Lung (tissue), 12 donors: ENCODE results near the gene DNMBP. TPM values are rescaled to one million over a fixed set of nuclear protein-coding genes. Genes with fewer than 3 reads are reported as not detected.

Source experiments
- ATAC-seq: fragments of 200-7000 bp; cut with Tn5 transposase; one replicate; pipeline ENCODE4 v1.9.1; 2020; ENCODE audit warnings: moderate number of reproducible peaks; ENCODE audit not compliant: insufficient read depth, low FRiP score
- DNase-seq, 3 donors: peaks; one replicate each; pipeline ENCODE4 v3.0.0-alpha.2; 2013 to 2017
- H3K27ac ChIP-seq, 2 donors: one replicate each; pipeline ENCODE4 v1.5.1; 2013; ENCODE audit warnings: mild to moderate bottlenecking in 2 of 2, moderate library complexity in 2 of 2, control low read depth in 1 of 2, inconsistent platforms in 1 of 2, low read depth in 1 of 2, low read length in 1 of 2
- H3K27me3 ChIP-seq, 3 donors: one replicate each; pipeline ENCODE4 v1.5.1; 2013; ENCODE audit warnings: low read length in 2 of 3; ENCODE audit not compliant: control insufficient read depth in 3 of 3, insufficient read depth in 3 of 3
- H3K36me3 ChIP-seq, 4 donors: one replicate each; pipeline ENCODE4 v1.5.1; 2013; ENCODE audit warnings: low read length in 4 of 4, mild to moderate bottlenecking in 1 of 4, moderate library complexity in 1 of 4; ENCODE audit not compliant: control insufficient read depth in 4 of 4, insufficient read depth in 4 of 4
- H3K4me1 ChIP-seq, 5 donors: one replicate each; pipeline ENCODE4 v1.5.1; 2013; ENCODE audit warnings: low read length in 5 of 5, mild to moderate bottlenecking in 2 of 5, moderate library complexity in 1 of 5; ENCODE audit not compliant: control insufficient read depth in 5 of 5, insufficient read depth in 5 of 5
- H3K4me3 ChIP-seq: one replicate; pipeline ENCODE4 v1.5.1; 2013; ENCODE audit warnings: mild to moderate bottlenecking, control low read depth, moderate library complexity
- H3K9ac ChIP-seq, 2 donors: one replicate each; pipeline ENCODE4 v1.5.1; 2013; ENCODE audit warnings: low read length in 2 of 2, control low read depth in 1 of 2; ENCODE audit not compliant: insufficient read depth in 1 of 2
- H3K9me3 ChIP-seq, 4 donors: one replicate each; pipeline ENCODE4 v1.5.1; 2013; ENCODE audit warnings: low read length in 3 of 4, mild to moderate bottlenecking in 1 of 4, moderate library complexity in 1 of 4; ENCODE audit not compliant: control insufficient read depth in 4 of 4, insufficient read depth in 3 of 4
- WGBS, 2 donors: extraction: QIAGEN DNeasy Blood & Tissue Kit; methylation state at CpG; one replicate each; pipeline ENCODE4 v1.1.7; 2013; 5-methylcytosine and 5-hydroxymethylcytosine counted together
- polyA plus RNA-seq, 2 donors: library from polyadenylated mRNA; stranded (reverse); fragments of 200-250 nt; gene quantifications; one replicate each; pipeline ENCODE4 v1.2.1, GENCODE V29; 2013
- total RNA-seq, 2 donors: library from RNA; depleted of rRNA in 1 of 2; stranded (reverse); fragments of >200 nt in 1 of 2; gene quantifications; one replicate each; pipeline ENCODE4 v1.2.1, GENCODE V29; 2014 to 2021
- TF ChIP-seq, protein P1 (sequence below): IDR thresholded peaks from 2 replicates; pipeline ENCODE4 v1.5.1; 2012; ENCODE audit warnings: mild to moderate bottlenecking; ENCODE audit errors: control extremely low read depth, extremely low read depth
- donor health status: control.
- donor health status: control.
- donor health status: Bipolar disorder and iron deficiency.
- donor health status: healthy.
- donor health status: DM: yes; HTN: yes; CAD: no.

DNMBP gene
- total and polyA plus RNA-seq, 4 donors = 6.5 to 31.0 (median 12.5) TPM

DNA sequence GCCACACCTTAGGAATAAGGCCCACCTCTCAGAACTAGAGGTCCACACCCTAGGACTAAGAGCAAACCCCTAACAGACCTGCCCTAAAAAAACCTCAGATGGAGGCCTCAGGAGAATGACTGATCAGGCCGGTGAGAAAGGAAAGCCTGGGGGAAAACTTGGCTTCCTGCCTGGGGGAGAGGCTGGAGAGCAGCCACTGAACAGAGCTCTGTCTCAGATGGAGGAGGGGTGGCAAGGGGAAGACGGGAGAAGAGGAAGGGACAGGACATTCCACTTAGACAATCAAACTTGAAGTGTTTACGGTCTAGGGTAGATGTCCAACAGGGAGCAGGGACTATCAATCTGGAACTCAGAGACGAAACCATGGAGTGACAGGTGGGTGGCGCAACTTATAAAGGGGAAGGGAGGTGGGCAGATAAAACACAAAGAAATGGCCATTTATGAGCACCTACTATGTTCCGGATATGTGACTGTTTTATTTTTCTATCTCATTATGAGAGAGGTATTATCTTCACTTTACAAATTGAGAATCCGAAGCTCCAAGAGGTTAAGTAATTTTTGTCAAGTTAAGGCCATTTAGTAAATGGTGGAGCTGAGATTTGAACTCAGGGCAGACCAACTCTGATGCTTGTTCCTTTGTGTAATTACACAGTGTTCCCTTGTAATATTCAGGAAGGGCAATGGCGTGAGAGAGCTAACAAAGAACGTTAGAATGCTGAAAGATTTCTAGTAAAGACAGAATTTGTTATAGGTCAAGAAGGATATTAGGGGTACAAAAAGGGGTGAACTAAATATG lies 82.6 kb downstream of the DNMBP start:
- no peaks in the 10 kb centered on the region for H3K9me3 ChIP-seq
- DNase-seq = peak; percentile 58 to 81 (median 64)
- no peak for ATAC-seq
- TF ChIP-seq, protein P1, sequence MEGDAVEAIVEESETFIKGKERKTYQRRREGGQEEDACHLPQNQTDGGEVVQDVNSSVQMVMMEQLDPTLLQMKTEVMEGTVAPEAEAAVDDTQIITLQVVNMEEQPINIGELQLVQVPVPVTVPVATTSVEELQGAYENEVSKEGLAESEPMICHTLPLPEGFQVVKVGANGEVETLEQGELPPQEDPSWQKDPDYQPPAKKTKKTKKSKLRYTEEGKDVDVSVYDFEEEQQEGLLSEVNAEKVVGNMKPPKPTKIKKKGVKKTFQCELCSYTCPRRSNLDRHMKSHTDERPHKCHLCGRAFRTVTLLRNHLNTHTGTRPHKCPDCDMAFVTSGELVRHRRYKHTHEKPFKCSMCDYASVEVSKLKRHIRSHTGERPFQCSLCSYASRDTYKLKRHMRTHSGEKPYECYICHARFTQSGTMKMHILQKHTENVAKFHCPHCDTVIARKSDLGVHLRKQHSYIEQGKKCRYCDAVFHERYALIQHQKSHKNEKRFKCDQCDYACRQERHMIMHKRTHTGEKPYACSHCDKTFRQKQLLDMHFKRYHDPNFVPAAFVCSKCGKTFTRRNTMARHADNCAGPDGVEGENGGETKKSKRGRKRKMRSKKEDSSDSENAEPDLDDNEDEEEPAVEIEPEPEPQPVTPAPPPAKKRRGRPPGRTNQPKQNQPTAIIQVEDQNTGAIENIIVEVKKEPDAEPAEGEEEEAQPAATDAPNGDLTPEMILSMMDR = no peak
- WGBS, 2 donors = 40 to 58% methylated on average over 9 of the region's 9 CpGs
- H3K4me1 ChIP-seq = peaks cover 9 to 37% (median 16%) of the 10 kb centered on the region in 5 donors
- H3K9ac ChIP-seq = peak overlapping the region; percentile 14 to 40
- H3K27me3 ChIP-seq = no peaks in the 10 kb centered on the region
- H3K36me3 ChIP-seq = no peaks in the 10 kb centered on the region
- H3K27ac ChIP-seq = peak overlapping the region; percentile 1 to 74
- no peak overlapping the region for H3K4me3 ChIP-seq

DNA sequence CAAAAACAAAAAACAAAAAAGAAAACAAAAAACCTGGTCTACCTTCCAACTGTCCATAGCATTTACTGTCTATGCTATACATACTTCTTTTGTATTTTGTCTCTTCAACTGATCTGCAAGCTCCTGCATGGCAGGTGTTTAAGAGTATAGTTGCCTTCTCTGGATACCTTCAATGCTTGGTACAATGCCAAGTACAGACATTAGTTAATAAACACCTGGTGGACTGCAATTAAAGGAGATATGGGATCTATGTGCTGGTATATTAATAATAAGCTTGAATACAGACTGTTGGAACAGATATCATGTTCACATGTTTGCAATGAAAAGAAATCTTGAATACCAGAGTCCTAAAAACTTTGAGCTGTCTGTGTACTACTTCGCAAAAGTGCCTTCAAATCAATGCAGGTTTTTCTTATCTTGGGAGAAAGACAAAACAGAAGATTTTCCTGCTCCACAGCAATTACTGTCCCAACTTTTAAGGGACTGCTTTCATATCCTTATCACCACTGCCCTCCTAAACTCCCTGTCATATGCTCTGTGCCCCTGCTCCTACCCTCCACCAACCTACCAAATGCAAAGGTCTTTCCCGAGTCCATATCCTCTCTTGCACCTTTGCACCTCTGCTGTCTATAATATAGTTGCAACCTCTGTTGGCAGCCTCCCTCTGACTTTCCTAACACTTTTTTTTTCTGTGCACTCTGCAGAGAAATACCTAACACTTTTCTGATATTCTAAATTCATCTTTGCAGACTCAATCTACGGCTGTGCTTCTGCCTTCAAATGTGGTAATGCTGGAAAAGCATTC lies 85.1 kb downstream of the DNMBP start:
- H3K36me3 ChIP-seq = peaks cover 0 to 9% (median 3%) of the 10 kb centered on the region in 4 donors
- no peak overlapping the region for H3K27ac ChIP-seq
- no peak overlapping the region for H3K4me3 ChIP-seq
- H3K9ac ChIP-seq = no peak overlapping the region
- no peaks in the 10 kb centered on the region for H3K9me3 ChIP-seq
- H3K4me1 ChIP-seq = peaks cover 9 to 31% (median 17%) of the 10 kb centered on the region in 5 donors
- ATAC-seq (no peak), DNase-seq (no peak)
- H3K27me3 ChIP-seq = no peaks in the 10 kb centered on the region
- WGBS, 2 donors = 72 to 86% methylated on average over 3 of the region's 3 CpGs
- TF ChIP-seq, protein P1 = no peak

DNA sequence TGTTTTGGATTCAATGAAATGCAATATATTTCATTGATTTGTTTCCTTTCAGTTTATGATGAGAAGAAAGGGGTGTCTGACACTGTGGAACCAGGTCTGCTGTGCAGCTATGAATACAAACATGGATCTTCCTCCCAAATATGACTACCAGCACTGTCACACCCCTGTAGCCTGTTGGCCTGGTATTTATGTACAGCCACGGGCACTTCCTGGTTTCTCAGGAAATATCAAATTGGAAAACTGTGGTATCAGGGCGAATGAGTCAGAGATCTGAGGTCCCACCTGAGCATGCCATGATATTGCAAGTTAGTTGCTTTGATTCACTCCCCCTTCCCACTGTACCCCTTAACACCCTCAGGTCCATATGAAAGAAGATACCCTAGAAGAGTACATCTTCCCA lies 87.8 kb downstream of the DNMBP start:
- WGBS, 2 donors = 35 to 43% methylated on average over 2 of the region's 2 CpGs
- TF ChIP-seq, protein P1 = no peak
- H3K36me3 ChIP-seq = peaks cover 0 to 9% (median 3%) of the 10 kb centered on the region in 4 donors

More for the DNA sequence above, 87.8 kb downstream of the DNMBP start:
- Histone ChIP-seq H3K9ac (no peak overlapping the region), H3K4me3 (no peak overlapping the region), H3K27me3 (no peaks in the 10 kb centered on the region), H3K4me1 (peaks cover 8 to 28% (median 15%) of the 10 kb centered on the region in 5 donors), H3K9me3 (no peaks in the 10 kb centered on the region), H3K27ac (no peak overlapping the region)
- ATAC-seq (no peak), DNase-seq (no peak)
